Measurements from ENCODE around the gene ALB.

The ALB gene

GRCh38 chr4:73432169-73433000 is 28.3 kb downstream of the ALB start:
- Histone ChIP-seq H3K27me3 (ENCODE audit: control insufficient read depth, insufficient read depth, low read length) (no peaks in the 10 kb centered on the region), H3K4me3 (ENCODE audit: low read depth, low read length) (no peak overlapping the region), H3K27ac (ENCODE audit: low read depth, low read length) (no peak overlapping the region), H3K36me3 (ENCODE audit: control insufficient read depth, insufficient read depth, low read length) (no peaks in the 10 kb centered on the region), H3K9me3 (ENCODE audit: control insufficient read depth, insufficient read depth, low read depth, low read length) (no peaks in the 10 kb centered on the region), H3K9ac (ENCODE audit: low read length) (no peak overlapping the region), H3K4me1 (ENCODE audit: control insufficient read depth, insufficient read depth, low read length) (peaks cover 2% of the 10 kb centered on the region; the same call in 1 of the 2 replicates)

GRCh38 chr4:73433140-73433539 is 29.1 kb downstream of the ALB start:
- Histone ChIP-seq H3K36me3 (ENCODE audit: control insufficient read depth, insufficient read depth, low read length) (no peaks in the 10 kb centered on the region), H3K27ac (ENCODE audit: low read depth, low read length) (no peak overlapping the region), H3K4me1 (ENCODE audit: control insufficient read depth, insufficient read depth, low read length) (peaks cover 2% of the 10 kb centered on the region; the same call in 1 of the 2 replicates), H3K9me3 (ENCODE audit: control insufficient read depth, insufficient read depth, low read depth, low read length) (no peaks in the 10 kb centered on the region), H3K9ac (ENCODE audit: low read length) (no peak overlapping the region), H3K27me3 (ENCODE audit: control insufficient read depth, insufficient read depth, low read length) (no peaks in the 10 kb centered on the region), H3K4me3 (ENCODE audit: low read depth, low read length) (no peak overlapping the region)

GRCh38 chr4:73434311-73434710 is 30.2 kb downstream of the ALB start:
- no peaks in the 10 kb centered on the region for H3K27me3 ChIP-seq (ENCODE audit: control insufficient read depth, insufficient read depth, low read length)
- H3K9me3 ChIP-seq (ENCODE audit: control insufficient read depth, insufficient read depth, low read depth, low read length) = no peaks in the 10 kb centered on the region
- H3K9ac ChIP-seq (ENCODE audit: low read length) = no peak overlapping the region
- no peaks in the 10 kb centered on the region for H3K36me3 ChIP-seq (ENCODE audit: control insufficient read depth, insufficient read depth, low read length)
- H3K4me1 ChIP-seq (ENCODE audit: control insufficient read depth, insufficient read depth, low read length) = peaks cover 2% of the 10 kb centered on the region; the same call in 1 of the 2 replicates
- H3K27ac ChIP-seq (ENCODE audit: low read depth, low read length) = no peak overlapping the region
- no peak overlapping the region for H3K4me3 ChIP-seq (ENCODE audit: low read depth, low read length)

GRCh38 chr4:73435984-73436383 is 31.9 kb downstream of the ALB start, which contains the start of gene AFP:
AFP (plus strand) TSS chr4:73436221; CDS start chr4:73436263, 42 bp downstream.
- H3K27me3 ChIP-seq (ENCODE audit: control insufficient read depth, insufficient read depth, low read length) = no peaks in the 10 kb centered on the region
- H3K4me3 ChIP-seq (ENCODE audit: low read depth, low read length) = no peak within 1 kb of the TSS
- no peak within 1 kb of the TSS for H3K27ac ChIP-seq (ENCODE audit: low read depth, low read length)
- no peaks in the 10 kb centered on the region for H3K36me3 ChIP-seq (ENCODE audit: control insufficient read depth, insufficient read depth, low read length)
- H3K9ac ChIP-seq (ENCODE audit: low read length) = no peak within 1 kb of the TSS
- peaks cover 2% of the 10 kb centered on the region; the same call in 1 of the 2 replicates for H3K4me1 ChIP-seq (ENCODE audit: control insufficient read depth, insufficient read depth, low read length)
- H3K9me3 ChIP-seq (ENCODE audit: control insufficient read depth, insufficient read depth, low read depth, low read length) = no peaks in the 10 kb centered on the region

GRCh38 chr4:73436674-73437557 is 32.8 kb downstream of the ALB start:
- H3K4me3 ChIP-seq (ENCODE audit: low read depth, low read length) = no peak overlapping the region

GRCh38 chr4:73437558-73437956 is 33.5 kb downstream of the ALB start:
- no peaks in the 10 kb centered on the region for H3K9me3 ChIP-seq (ENCODE audit: control insufficient read depth, insufficient read depth, low read depth, low read length)
- no peak overlapping the region for H3K4me3 ChIP-seq (ENCODE audit: low read depth, low read length)
- no peaks in the 10 kb centered on the region for H3K36me3 ChIP-seq (ENCODE audit: control insufficient read depth, insufficient read depth, low read length)
- no peak overlapping the region for H3K27ac ChIP-seq (ENCODE audit: low read depth, low read length)
- H3K9ac ChIP-seq (ENCODE audit: low read length) = no peak overlapping the region
- H3K4me1 ChIP-seq (ENCODE audit: control insufficient read depth, insufficient read depth, low read length) = peaks cover 2% of the 10 kb centered on the region; the same call in 1 of the 2 replicates
- no peaks in the 10 kb centered on the region for H3K27me3 ChIP-seq (ENCODE audit: control insufficient read depth, insufficient read depth, low read length)

More at GRCh38 chr4:73436674-73437557, 32.8 kb downstream of the ALB start:
- Histone ChIP-seq H3K27me3 (ENCODE audit: control insufficient read depth, insufficient read depth, low read length) (no peaks in the 10 kb centered on the region), H3K4me1 (ENCODE audit: control insufficient read depth, insufficient read depth, low read length) (peaks cover 2% of the 10 kb centered on the region; the same call in 1 of the 2 replicates), H3K36me3 (ENCODE audit: control insufficient read depth, insufficient read depth, low read length) (no peaks in the 10 kb centered on the region), H3K9me3 (ENCODE audit: control insufficient read depth, insufficient read depth, low read depth, low read length) (no peaks in the 10 kb centered on the region), H3K27ac (ENCODE audit: low read depth, low read length) (no peak overlapping the region), H3K9ac (ENCODE audit: low read length) (no peak overlapping the region)

- no peak overlapping the region for H3K4me3 ChIP-seq (ENCODE audit: low read depth, low read length)
- peaks cover 2% of the 10 kb centered on the region; the same call in 1 of the 2 replicates for H3K4me1 ChIP-seq (ENCODE audit: control insufficient read depth, insufficient read depth, low read length)
- no peaks in the 10 kb centered on the region for H3K9me3 ChIP-seq (ENCODE audit: control insufficient read depth, insufficient read depth, low read depth, low read length)
- no peak overlapping the region for H3K27ac ChIP-seq (ENCODE audit: low read depth, low read length)
- no peaks in the 10 kb centered on the region for H3K27me3 ChIP-seq (ENCODE audit: control insufficient read depth, insufficient read depth, low read length)
- H3K9ac ChIP-seq (ENCODE audit: low read length) = no peak overlapping the region
- H3K36me3 ChIP-seq (ENCODE audit: control insufficient read depth, insufficient read depth, low read length) = no peaks in the 10 kb centered on the region
Observed at GRCh38 chr4:73438048-73438447, 34.0 kb downstream of the ALB start.

GRCh38 chr4:73438582-73439215 is 34.6 kb downstream of the ALB start:
- Histone ChIP-seq H3K4me3 (ENCODE audit: low read depth, low read length) (no peak overlapping the region), H3K9ac (ENCODE audit: low read length) (no peak overlapping the region), H3K27me3 (ENCODE audit: control insufficient read depth, insufficient read depth, low read length) (no peaks in the 10 kb centered on the region), H3K9me3 (ENCODE audit: control insufficient read depth, insufficient read depth, low read depth, low read length) (no peaks in the 10 kb centered on the region), H3K27ac (ENCODE audit: low read depth, low read length) (no peak overlapping the region), H3K36me3 (ENCODE audit: control insufficient read depth, insufficient read depth, low read length) (no peaks in the 10 kb centered on the region), H3K4me1 (ENCODE audit: control insufficient read depth, insufficient read depth, low read length) (no peaks in the 10 kb centered on the region; the same call in 1 of the 2 replicates)

- H3K9me3 ChIP-seq (ENCODE audit: control insufficient read depth, insufficient read depth, low read depth, low read length) = no peaks in the 10 kb centered on the region
Observed at GRCh38 chr4:73439445-73439844, 35.4 kb downstream of the ALB start.

GRCh38 chr4:73439991-73440390 is 35.9 kb downstream of the ALB start:
- Histone ChIP-seq H3K27me3 (ENCODE audit: control insufficient read depth, insufficient read depth, low read length) (no peaks in the 10 kb centered on the region), H3K9ac (ENCODE audit: low read length) (no peak overlapping the region), H3K27ac (ENCODE audit: low read depth, low read length) (no peak overlapping the region), H3K9me3 (ENCODE audit: control insufficient read depth, insufficient read depth, low read depth, low read length) (no peaks in the 10 kb centered on the region), H3K4me3 (ENCODE audit: low read depth, low read length) (no peak overlapping the region), H3K4me1 (ENCODE audit: control insufficient read depth, insufficient read depth, low read length) (no peaks in the 10 kb centered on the region), H3K36me3 (ENCODE audit: control insufficient read depth, insufficient read depth, low read length) (no peaks in the 10 kb centered on the region)

More at GRCh38 chr4:73439445-73439844, 35.4 kb downstream of the ALB start:
- Histone ChIP-seq H3K27me3 (ENCODE audit: control insufficient read depth, insufficient read depth, low read length) (no peaks in the 10 kb centered on the region), H3K4me3 (ENCODE audit: low read depth, low read length) (no peak overlapping the region), H3K4me1 (ENCODE audit: control insufficient read depth, insufficient read depth, low read length) (no peaks in the 10 kb centered on the region), H3K27ac (ENCODE audit: low read depth, low read length) (no peak overlapping the region), H3K9ac (ENCODE audit: low read length) (no peak overlapping the region), H3K36me3 (ENCODE audit: control insufficient read depth, insufficient read depth, low read length) (no peaks in the 10 kb centered on the region)

Data from HUES6 (cell line).